ENCODE results near the gene EIF2B2.

- TF ChIP-seq POLR2AphosphoS5 (IDR thresholded peaks at IDR 0.05; ENCODE audit: low read depth, low read length): no peak
- no peak for TF ChIP-seq SIN3A (IDR thresholded peaks at IDR 0.05; ENCODE audit: borderline replicate concordance, insufficient read depth, low read length)
- no peak for TF ChIP-seq REST (IDR thresholded peaks at IDR 0.05; ENCODE audit: insufficient read depth in 1 of 2, low read depth in 2 of 2, low read length in 2 of 2)
- no peak for TF ChIP-seq TAF1 (IDR thresholded peaks at IDR 0.05; ENCODE audit: borderline replicate concordance, insufficient read depth, low read length)
- TF ChIP-seq FOXP2 (optimal IDR thresholded peaks at IDR 0.05; ENCODE audit: borderline replicate concordance, extremely low read depth, extremely low read length, insufficient read depth): no peak
These were observed 14.6 kb upstream of the EIF2B2 start for GRCh38 chr14:74988131-74988530.

Data from PFSK-1 (cell line).